Endodermal cell (in vitro differentiated cells): Measurements from ENCODE around the gene PVALEF. TPM values are rescaled to one million over a fixed set of nuclear protein-coding genes. Genes with fewer than 3 reads are reported as not detected.

ENCODE experiments used
- DNase-seq: peaks from one replicate; pipeline ENCODE4 v3.0.0-alpha.2; 2017
- H3K27ac ChIP-seq: 2 replicates; pipeline ENCODE4 v1.5.1; 2013; ENCODE audit warnings: mild to moderate bottlenecking, low read depth, low read length, moderate library complexity
- H3K27me3 ChIP-seq: 2 replicates; pipeline ENCODE4 v1.6.1; 2013; ENCODE audit warnings: mild to moderate bottlenecking, low read length, moderate library complexity; ENCODE audit not compliant: insufficient read depth, control insufficient read depth, poor library complexity, severe bottlenecking
- H3K36me3 ChIP-seq: 2 replicates; pipeline ENCODE4 v1.7.0; 2013; ENCODE audit warnings: mild to moderate bottlenecking, low read length, moderate library complexity; ENCODE audit not compliant: control insufficient read depth, insufficient read depth
- H3K4me1 ChIP-seq: one replicate; pipeline ENCODE4 v1.7.0; 2013; ENCODE audit warnings: low read length; ENCODE audit not compliant: control insufficient read depth, insufficient read depth
- H3K4me3 ChIP-seq: 2 replicates; pipeline ENCODE4 v1.5.1; 2013; ENCODE audit warnings: mild to moderate bottlenecking, low read length, moderate library complexity
- H3K9ac ChIP-seq: 2 replicates; pipeline ENCODE4 v1.6.1; 2013; ENCODE audit warnings: mild to moderate bottlenecking, low read length, moderate library complexity; ENCODE audit not compliant: poor library complexity, severe bottlenecking; ENCODE audit errors: extremely low read depth
- H3K9me3 ChIP-seq: 2 replicates; pipeline ENCODE4 v1.6.1; 2013; ENCODE audit warnings: mild to moderate bottlenecking, low read length, moderate library complexity; ENCODE audit not compliant: control insufficient read depth
- H3K27ac Mint-ChIP-seq: 2 replicates; pipeline ENCODE4 v1.8.0; 2020; ENCODE audit warnings: mixed read lengths
- H3K27me3 Mint-ChIP-seq: 2 replicates; pipeline ENCODE4 v1.8.0; 2021; ENCODE audit warnings: mild to moderate bottlenecking, mixed read lengths; ENCODE audit not compliant: insufficient read depth
- H3K36me3 Mint-ChIP-seq: 2 replicates; pipeline ENCODE4 v1.8.0; 2020; ENCODE audit warnings: low read depth, mixed read lengths
- H3K4me1 Mint-ChIP-seq: 2 replicates; pipeline ENCODE4 v1.8.0; 2020; ENCODE audit warnings: mixed read lengths
- H3K4me3 Mint-ChIP-seq: 2 replicates; pipeline ENCODE4 v1.8.0; 2020; ENCODE audit warnings: mild to moderate bottlenecking, moderate library complexity, mixed read lengths
- H3K9me3 Mint-ChIP-seq: 2 replicates; pipeline ENCODE4 v1.8.0; 2020; ENCODE audit warnings: mild to moderate bottlenecking, mixed read lengths
- CTCF ChIP-seq: fragments of 200-600 bp; sonication (generic); conservative IDR thresholded peaks from 2 replicates; pipeline ENCODE4 v1.5.0; 2021; ENCODE audit warnings: antibody characterized with exemption, mild to moderate bottlenecking
- whole genome bisulfite sequencing, 2 experiments: methylation state at CpG; one replicate each; pipeline versions ENCODE4 v1.1.5 to v1.1.7; 2013; ENCODE audit warnings: missing lambda C conversion rate in 2 of 2, mixed read lengths in 1 of 2; ENCODE audit not compliant: insufficient coverage in 1 of 2, insufficient read length in 1 of 2; 5-methylcytosine and 5-hydroxymethylcytosine counted together
- total RNA-seq, 2 donors: library from RNA; stranded (reverse); fragmentation: NEBNext Ultra II Directional in 1 of 2; extraction: Animal tissue kit (Norgen Biotek cat#: 25700) in 1 of 2; gene quantifications; 2 replicates in 1 of 2; 3 replicates in 1 of 2; pipeline ENCODE4 v1.2.1, GENCODE V29; 2021

PVALEF gene
- total RNA-seq, 2 donors from 2014 or later, result not detected

DNA sequence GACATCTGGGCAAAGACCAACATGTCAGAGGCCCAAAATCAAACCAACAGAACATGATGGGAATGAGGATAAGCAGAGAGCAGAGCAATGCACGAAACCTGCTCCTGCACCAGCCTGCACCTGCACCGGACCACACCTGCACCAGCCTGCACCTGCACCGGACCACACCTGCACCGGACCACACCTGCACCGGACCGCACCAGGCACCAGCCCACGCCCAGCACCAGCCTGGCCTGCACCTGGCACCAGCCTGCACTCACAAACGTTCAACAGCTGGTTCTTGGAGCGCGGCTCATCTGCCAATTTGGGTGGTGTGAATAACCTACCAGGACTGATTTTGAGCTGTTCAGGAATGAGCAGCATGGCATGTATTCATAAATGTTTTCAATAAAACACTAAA is 39.3 kb downstream of the PVALEF start:
- peaks cover 3% of the 10 kb centered on the region for H3K36me3 ChIP-seq

DNA sequence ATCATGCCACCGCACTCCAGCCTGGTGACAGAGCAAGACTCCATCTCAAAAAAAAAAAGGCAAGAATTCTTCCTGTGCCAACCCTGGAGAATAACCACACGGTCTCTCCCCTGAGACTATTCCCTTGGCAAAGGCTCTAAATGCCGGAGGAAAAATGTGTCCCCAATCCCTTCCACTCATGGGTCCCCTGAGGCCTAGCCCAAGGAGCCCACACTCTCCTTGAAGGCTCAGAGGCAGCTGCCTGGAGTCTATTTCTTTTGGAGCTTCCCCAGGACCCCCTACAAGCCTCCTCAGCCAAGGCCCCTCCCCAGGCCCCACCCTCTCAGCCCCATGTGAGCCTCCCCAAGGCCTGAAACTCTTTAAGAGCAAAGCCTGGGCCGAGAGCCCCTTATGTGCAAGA is 40.9 kb downstream of the PVALEF start:
- no peaks in the 10 kb centered on the region for H3K9me3 Mint-ChIP-seq
- WGBS, 2 experiments, result 93 to 100% methylated on average over 4 of the region's 4 CpGs
- Histone ChIP-seq H3K27ac (no peak overlapping the region), H3K4me3 (no peak overlapping the region), H3K9ac (no peak overlapping the region), H3K9me3 (no peaks in the 10 kb centered on the region), H3K27me3 (no peaks in the 10 kb centered on the region), H3K36me3 (peaks cover 3% of the 10 kb centered on the region), H3K4me1 (no peaks in the 10 kb centered on the region)
- no peaks in the 10 kb centered on the region for H3K4me1 Mint-ChIP-seq
- H3K36me3 Mint-ChIP-seq, result peaks cover 14% of the 10 kb centered on the region
- H3K27me3 Mint-ChIP-seq, result no peaks in the 10 kb centered on the region
- no peak for TF ChIP-seq CTCF
- H3K27ac Mint-ChIP-seq, result no peak overlapping the region
- H3K4me3 Mint-ChIP-seq, result no peak overlapping the region
- DNase-seq, result no peak

More for the DNA sequence above, 39.3 kb downstream of the PVALEF start:
- no peaks in the 10 kb centered on the region for H3K27me3 Mint-ChIP-seq
- H3K4me3 ChIP-seq, result no peak overlapping the region
- H3K27ac Mint-ChIP-seq, result no peak overlapping the region
- no peaks in the 10 kb centered on the region for H3K9me3 Mint-ChIP-seq
- no peaks in the 10 kb centered on the region for H3K4me1 Mint-ChIP-seq
- TF ChIP-seq CTCF, result no peak
- WGBS, 2 experiments, result 84 to 86% methylated on average over 8 to 10 of the region's 10 CpGs
- no peaks in the 10 kb centered on the region for H3K4me1 ChIP-seq
- H3K4me3 Mint-ChIP-seq, result no peak overlapping the region
- no peak overlapping the region for H3K27ac ChIP-seq
- H3K9me3 ChIP-seq, result no peaks in the 10 kb centered on the region
- peaks cover 18% of the 10 kb centered on the region for H3K36me3 Mint-ChIP-seq
- H3K27me3 ChIP-seq, result no peaks in the 10 kb centered on the region
- no peak for DNase-seq
- H3K9ac ChIP-seq, result no peak overlapping the region

DNA sequence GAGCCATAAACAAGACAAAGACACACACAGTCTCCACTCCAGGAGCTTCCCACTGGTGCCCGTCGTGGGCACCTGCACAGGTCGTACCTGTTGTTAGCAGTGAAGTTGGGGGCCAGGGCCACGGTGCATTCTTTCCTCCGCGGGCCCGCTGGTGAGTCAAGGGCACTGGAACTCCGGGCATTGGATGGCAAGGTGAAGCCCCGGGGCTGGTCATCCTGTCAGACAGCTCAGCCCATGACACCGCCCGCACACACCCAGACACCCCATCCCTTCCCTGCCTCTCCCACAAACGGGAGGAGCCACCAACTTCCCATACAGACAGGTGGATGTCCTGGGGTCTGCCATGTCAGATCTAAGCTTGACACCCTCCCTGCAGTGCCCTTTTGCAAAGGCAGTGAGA is 41.4 kb downstream of the PVALEF start:
- H3K27ac Mint-ChIP-seq, result no peak overlapping the region
- Histone ChIP-seq H3K27me3 (no peaks in the 10 kb centered on the region), H3K4me1 (no peaks in the 10 kb centered on the region), H3K9ac (no peak overlapping the region), H3K4me3 (no peak overlapping the region), H3K27ac (no peak overlapping the region), H3K36me3 (no peaks in the 10 kb centered on the region), H3K9me3 (no peaks in the 10 kb centered on the region)
- 94 to 96% methylated on average over 8 to 12 of the region's 12 CpGs for WGBS, 2 experiments
- DNase-seq, result no peak
- H3K4me3 Mint-ChIP-seq, result no peak overlapping the region
- no peaks in the 10 kb centered on the region for H3K4me1 Mint-ChIP-seq
- H3K9me3 Mint-ChIP-seq, result no peaks in the 10 kb centered on the region
- TF ChIP-seq CTCF, result no peak
- peaks cover 11% of the 10 kb centered on the region for H3K36me3 Mint-ChIP-seq
- H3K27me3 Mint-ChIP-seq, result no peaks in the 10 kb centered on the region
